Measurements from ENCODE around the gene MAPK9.

Gene MAPK9

DNA sequence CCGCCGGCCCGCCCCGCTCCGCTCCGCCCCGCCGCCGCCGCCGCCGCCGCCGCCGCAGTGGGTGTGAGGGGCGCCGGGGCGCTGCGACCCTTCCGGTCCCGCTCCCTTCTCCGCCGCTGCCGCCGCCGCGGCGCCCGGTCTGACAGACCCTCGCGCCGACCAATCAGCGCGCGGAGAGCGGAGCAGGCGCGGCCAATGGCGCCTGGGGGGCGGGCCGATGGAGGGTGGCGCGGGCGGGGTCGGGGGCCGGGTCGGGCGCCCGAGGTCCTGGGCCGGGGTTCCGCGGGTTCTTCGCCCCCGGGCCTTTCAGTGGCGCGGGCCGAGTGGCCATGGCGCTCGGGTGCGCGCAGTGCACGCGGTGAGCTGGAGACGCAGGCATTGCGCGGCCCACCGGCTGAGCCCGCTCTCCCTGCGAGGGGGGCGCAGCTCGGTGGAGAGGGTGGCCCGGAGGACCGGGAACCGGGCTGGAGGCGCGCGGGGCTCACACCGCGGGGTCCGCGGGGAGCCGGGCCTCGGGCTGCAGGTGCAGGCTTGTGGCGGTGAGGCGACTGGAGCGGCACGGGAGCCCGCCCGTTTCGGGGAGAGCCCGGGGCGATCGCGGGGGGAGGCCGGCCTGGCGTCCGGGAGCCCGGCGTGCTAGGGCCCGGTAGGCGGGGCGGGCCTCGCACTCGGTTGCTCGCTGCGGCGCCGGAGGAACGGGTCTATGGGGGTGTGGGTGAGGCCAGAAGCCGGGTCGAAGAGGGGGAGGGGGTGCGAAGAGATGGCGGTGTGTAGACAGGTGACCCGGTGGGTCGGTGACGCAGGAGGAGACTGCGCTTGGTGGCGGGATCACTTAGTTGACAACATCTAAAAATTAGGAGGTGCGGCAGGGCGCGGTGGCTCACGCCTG, at the start of gene MAPK9:
Gene MAPK9, minus strand, starts transcription at position 141 of the 889 bp plus-strand sequence. CDS start 11,522 bp downstream, outside the sequence.
- DNase-seq (ENCODE audit: low spot score), result peak; percentile 98

DNA sequence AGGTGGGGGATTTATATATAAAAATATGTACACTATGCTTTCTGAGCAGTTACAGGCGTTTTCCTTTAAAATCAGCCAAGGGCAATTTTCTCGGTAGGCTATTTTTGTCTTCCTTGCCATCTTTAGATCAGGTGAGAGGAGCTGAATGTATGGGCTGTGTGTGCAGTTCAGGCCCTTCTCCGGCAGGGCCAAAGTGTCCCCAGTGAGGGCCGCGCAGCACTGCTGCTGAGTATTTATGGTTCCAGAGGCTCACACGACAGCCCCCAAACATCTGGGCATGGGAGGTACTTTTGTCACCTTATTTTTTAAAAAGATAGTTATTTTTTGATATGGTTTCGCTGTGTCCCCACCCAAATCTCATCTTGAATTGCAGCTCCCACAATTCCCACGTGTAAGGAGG, 49.7 kb upstream of the MAPK9 start:
- DNase-seq (ENCODE audit: low spot score), result no peak

DNA sequence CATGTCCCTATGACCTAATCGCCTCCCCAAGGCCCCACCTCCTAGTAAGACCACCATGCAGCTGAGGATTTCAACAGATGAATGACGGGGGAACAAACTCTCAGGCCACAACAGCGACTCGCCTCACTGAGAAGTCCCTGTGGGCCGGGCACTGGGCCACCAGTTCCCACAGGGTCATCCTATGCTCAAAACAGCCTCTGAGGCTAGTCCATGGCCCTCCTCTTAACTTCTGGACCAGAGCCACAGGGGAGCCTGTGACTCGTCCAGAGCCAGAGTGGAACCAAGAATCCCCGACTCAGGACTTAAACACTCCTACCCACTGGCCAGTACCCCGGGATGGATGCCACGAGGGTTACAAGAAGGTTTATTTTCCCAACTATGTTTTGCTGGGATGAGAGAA, 49.0 kb upstream of the MAPK9 start:
- no peak for DNase-seq (ENCODE audit: low spot score)

DNA sequence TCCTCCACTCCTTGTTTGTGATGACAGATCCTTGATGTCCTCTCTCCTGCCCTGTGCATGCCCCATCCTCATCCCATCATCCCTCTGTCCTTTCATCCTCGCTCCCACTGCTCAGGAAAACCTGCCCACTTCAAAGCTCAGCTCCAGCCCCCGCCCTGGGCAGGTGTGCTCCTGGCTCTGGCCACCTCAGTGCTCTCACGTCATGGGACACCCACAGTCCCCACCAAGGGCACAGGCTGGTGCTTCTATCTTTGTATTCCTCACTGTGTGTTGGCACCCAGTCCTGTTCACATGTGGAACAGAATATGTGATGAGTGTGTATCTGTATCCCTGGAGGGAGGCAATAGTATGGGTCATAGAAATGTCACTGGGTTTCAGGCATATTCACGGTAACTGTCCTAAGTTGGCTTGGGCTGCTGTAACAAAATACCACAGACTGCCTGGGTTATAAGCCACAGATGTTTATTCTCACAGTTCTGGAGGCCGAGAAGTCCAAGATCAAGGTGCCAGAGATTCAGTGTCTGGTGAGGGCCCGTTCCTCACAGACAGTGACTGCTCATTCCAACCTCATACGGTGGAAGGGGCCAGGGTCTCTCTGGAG, 47.8 kb upstream of the MAPK9 start:
- DNase-seq (ENCODE audit: low spot score), result no peak

DNA sequence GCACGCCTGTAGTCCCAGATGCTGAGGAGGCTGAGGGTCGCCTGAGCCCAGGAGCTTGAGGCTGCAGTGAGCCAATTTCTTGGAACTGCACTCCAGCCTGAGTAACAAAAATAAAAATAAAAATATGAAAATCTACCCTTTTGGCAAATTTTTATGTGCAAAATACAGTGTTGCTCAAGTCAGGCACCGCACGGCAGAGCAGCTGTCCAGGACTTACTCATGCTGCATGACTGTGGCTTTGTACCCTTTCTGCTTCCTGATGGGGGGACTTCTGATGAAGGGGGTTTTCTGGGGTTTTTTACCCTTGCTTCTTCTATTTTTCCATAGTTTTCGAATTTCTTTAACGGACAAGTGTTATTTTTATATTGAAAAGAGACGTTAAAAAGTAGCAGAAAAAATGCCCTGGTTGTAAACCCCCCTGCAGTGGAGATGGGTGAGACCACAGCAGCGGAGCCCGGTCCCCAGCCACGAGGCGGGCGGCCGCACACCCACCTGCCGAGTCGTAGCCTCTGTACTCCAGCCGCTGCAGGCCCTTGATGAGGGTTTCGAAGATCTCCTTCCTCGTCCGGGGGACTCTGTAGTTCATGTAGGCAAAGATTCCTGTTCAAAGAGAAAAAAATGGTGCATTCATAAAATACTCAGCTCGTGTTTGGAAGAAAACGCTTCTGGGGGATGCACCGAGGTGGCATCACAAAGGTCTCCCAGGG, 46.3 kb upstream of the MAPK9 start:
- no peak for DNase-seq (ENCODE audit: low spot score)

DNA sequence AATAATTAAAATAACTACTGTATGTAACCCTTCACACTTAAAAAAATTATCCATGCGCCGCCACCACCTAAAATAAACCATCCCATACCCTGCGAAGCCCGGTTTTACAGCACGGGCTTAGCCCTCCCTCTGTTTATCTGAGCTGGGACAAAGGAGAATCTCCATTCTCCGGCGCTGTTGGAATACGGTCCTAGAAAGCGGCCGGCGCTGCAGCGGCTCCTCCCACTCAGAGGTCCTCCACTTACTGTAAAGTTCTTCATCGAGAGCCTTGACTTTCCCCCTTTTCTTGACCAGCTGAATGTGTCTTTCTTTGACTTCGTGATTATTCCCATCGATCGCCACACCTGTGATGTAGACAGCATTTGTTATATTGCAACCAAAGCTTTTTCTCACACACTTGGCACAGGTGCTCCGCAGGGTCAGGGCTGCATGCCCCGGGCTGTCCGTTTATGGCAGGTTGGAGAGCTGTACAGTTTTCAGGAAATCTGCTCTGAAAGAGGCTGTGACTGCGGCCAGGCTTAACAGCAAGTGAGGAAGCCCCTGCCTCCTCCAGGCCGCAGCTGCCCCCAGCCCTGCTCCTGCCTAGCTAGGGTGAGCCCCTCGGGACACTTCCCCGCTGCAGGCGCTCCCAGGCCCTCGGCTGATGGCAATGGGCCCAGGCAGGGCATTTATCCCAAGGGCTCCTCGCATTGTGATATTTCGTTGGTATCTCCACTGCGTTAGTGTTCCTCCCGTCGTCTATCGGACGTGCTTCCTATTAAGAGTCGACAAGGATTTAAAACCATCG, 44.5 kb upstream of the MAPK9 start:
- no peak for DNase-seq (ENCODE audit: low spot score)

DNA sequence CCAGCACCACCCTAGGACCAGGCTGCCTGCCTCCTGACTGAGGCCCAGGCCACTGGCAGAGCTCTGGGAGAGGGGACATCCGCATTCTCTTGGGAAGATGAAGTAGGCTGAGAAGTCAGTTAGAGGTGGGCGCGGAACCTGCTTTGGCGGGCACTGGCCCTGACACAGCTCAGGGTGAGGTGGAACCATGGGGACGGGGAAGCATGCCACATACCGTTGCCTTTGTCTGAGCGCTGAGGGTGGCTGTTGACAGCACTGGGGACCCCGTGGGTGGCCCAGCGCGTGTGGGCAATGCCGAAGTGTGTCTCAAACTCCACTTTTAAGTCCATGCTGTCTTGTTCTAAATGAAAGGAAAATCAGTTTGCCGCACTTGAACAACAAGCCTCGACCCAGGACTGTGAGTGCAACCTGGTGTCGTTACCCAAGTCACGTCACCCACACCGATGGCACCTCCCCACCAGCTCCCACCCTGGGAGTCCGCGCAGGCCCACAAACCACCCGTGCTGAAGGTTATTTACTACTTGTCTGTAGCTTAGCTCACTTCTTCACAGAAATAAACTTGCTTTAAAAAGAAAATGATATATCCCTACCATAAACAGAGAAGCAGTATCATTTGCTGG, 43.8 kb upstream of the MAPK9 start:
- no peak for DNase-seq (ENCODE audit: low spot score)

DNA sequence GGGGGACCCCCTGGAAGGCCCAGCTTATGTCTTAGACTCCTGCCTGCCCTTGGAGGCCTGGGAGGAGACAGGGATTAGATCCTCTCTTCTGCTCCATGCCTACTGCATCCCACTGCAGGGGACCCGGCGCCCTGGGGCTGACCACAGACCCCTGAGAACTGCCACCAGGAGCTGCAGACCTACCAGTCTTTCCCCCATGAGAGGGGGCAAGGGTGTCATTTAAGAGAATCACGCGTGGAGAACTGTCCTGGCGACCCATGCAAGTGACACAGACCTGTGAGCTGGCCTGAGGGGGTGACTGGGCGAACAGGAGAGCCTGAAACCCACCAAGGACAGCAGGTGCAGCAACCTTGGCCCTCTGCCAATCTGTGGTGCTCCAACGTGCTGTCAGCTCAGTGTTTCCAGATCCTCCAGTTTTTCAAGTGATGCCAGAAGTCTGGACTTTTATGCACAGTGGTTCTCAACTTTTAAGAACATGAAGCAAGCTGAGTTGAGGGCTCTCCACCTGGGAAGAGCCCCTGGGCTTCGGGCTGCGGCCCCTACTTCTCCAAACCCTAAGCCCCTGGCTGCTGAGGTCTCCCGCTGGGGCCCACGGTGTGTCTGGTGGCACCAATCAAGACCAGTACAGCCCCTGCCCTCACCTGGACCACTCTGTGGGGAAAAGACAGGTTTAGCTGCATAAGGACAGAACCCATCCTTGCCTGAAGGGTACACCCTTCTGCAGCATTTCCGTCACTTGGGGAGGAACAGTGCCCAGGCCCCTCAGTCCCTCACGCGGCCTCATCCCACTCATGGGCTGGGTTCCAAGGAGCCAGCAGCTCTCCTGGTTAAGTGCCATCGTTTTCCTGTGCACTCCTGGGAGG, 43.1 kb upstream of the MAPK9 start:
- no peak for DNase-seq (ENCODE audit: low spot score)

DNA sequence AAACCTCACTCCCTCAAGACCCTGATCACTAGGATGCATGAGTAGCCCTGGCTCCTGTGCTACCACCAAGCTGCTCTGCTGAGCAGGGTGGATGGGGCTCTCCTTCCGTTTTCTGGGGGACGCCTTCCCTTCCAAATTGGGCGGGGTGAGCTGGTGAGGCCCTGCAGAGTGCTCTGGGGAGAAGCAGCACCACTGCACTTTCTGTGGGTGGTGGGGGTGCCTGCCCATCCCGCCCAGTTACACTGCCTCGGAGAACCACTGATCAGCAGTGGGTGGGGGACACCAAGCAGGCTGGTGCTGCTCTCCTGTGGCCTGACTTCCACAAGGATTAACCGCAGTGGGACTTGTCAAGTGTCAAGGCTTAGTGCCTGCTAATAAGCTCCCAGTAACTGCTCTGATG, 42.3 kb upstream of the MAPK9 start:
- DNase-seq (ENCODE audit: low spot score), result no peak

DNA sequence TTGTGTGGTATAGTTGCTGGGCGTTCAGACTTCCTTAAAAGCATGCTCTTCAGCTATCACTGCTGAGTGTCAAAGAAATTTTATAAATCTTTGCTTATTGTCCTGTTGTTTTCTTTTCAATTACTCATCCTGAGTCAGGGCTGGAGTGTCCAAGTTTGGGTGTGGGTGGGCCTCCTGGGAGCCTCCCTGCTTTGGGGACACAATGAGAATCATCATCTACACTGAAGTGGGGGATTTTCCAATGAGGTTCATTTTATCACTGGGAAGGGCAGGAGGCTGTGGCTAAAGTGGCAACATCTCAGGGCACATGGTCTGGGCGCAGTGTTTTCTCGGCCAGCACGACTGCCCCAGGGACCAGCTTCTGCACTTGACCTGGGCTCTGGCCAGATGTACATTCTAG, 41.8 kb upstream of the MAPK9 start:
- DNase-seq (ENCODE audit: low spot score), result no peak

DNA sequence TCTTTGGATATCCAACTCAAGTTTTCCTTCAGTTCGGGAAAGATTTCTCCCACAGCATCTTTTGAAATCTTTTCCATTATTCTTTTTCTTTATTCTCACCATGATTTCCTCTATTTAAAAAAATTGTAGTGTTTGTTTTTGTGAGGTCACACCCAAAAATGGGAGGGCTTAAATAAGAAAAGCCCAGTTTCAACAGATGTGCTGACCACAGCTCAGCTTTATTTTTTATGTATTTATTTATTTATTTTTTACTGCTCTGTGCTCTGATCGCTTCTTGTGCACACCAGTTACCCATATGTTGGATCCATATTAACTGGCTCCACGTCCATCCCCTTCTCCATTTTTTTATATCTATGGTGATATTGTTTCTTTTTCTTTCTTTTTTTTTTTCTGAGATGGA, 41.0 kb upstream of the MAPK9 start:
- DNase-seq (ENCODE audit: low spot score), result no peak

DNA sequence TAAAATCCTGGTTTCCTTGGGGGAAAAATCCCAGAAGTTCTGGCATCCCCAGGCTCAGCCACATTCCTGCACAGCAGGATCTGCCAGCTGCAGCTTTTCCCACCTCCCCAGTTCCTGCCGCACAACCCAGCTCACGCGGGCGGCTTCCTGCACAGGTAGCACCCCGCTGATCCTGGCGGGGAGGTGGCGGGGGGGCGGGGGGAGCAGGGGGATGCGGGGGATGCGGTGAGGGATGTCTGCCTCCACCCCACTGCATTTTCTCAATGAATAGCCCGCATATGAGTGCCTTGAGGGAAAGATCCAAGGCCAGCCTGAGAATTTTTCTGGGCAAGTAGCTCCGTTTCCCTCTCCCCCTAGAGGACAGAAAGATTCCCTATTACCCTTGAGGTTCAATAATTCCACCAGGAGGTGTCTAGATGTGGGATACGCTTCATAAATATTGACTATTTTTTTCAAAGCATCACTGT, 40.2 kb upstream of the MAPK9 start:
- no peak for DNase-seq (ENCODE audit: low spot score)

DNA sequence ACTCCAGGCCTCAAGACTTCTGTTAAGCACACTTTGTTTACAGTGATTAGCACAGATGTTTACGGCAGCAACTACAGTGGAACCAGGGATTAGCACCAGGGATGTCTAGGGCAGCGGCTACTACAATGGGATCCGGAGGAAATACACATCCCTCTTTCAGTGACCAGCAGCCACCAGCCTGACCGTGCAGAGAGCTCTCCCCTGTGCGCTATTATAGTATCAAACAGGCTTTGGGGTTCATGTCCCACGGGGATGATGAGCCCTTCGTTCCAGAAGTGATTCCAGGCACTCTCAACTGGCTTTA, 39.7 kb upstream of the MAPK9 start:
- DNase-seq (ENCODE audit: low spot score), result no peak

DNA sequence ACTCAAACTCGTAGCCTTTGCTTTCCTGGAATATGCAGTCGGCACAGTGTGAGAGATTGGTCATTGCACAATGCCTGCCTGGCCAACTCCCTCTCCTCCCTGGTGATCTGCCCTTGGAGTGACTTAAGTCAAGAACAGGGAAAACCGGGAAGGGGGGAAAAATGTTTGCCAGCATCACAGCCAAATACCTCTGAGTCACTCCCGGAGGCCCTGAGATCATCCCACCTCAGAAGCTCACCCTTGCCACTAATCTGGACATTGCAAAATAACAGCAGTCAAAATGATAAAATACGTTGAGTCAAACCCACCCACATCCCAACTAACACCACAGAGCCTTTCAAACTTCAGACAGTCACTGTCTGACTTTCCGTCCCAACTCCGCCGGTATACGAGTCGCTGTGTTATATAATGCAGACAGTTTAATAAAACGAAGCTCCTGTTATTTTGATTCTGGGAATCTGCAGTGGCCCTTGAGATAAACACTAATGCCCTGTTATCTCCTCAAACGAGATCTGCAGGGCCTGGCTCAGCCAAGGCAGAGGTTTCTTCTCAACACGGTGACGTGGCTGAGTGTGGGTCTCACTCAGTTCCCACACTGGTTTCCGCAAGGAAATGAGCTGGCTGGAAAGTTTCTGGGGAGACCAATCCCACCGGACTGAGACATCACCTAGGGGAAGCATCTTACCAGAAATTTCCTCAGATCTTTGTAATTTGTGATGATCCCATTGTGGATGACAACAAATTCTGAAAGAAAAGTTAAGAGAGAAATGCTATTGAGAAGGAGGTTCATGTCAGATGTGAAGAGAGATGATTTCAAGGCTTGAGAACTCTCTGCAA, 39.1 kb upstream of the MAPK9 start:
- DNase-seq (ENCODE audit: low spot score), result no peak

DNA sequence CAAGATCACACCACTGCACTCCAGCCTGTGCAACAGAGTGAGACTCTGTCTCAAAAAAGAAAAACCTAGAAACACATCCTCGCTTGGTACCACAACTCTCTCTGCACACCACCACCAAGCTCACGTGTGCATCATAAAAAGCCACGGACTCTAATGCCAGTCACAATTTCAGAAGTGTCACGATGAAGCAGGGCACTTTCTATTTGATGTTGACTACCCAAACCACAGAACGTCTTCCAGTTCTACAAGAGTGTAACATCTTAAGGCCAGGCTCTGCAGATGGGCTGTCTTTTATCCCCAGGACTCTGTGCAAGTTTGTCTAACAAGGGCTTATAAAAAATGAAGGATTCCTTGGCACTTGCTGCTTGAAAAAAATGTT, 38.4 kb upstream of the MAPK9 start:
- no peak for DNase-seq (ENCODE audit: low spot score)

DNA sequence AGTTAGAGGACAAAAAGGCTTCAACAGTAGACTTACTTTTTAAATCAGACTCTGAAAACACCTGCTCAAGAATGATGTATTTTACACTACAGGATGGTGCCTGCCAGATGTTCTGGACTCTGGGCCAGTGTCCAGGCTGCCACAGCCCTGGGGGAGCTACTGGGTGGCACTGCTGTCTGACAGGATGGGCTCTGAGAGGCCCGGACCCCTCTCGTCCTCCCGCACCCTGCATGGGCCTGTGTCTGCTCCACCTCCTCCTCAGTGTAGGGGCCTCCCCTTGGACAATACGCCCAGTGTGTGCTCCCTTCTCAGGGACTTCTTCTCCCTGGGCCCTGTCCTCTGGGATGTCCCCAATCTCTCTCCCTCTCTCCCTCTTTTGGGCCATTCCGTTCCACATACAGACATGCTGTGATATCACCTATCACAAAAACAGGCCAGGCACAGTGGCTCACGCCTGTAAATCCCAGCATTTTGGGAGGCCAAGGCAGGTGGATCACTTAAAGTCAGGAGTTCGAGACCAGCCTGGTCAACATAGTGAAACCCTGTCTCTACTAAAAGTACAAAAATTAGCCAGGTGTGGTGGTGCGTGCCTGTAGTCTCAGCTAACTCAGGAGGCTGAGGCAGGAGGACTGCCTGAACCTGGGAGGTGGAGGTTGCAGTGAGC, 37.9 kb upstream of the MAPK9 start:
- DNase-seq (ENCODE audit: low spot score), result no peak

DNA sequence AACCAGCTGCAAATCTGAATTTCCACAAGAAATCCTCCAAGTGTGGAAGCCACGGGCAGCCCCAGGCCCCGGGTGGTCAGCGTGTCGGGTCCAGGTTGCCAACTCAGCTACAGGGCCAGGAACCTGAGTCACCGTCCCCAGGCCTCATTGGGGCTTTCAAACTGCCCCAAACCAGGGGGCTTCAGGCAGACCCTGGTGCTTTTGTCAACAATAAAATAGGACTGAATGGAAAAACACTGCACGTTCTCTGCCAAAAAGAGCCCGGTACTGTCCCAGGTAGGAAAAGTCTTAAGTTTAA, 37.2 kb upstream of the MAPK9 start:
- DNase-seq (ENCODE audit: low spot score), result no peak

DNA sequence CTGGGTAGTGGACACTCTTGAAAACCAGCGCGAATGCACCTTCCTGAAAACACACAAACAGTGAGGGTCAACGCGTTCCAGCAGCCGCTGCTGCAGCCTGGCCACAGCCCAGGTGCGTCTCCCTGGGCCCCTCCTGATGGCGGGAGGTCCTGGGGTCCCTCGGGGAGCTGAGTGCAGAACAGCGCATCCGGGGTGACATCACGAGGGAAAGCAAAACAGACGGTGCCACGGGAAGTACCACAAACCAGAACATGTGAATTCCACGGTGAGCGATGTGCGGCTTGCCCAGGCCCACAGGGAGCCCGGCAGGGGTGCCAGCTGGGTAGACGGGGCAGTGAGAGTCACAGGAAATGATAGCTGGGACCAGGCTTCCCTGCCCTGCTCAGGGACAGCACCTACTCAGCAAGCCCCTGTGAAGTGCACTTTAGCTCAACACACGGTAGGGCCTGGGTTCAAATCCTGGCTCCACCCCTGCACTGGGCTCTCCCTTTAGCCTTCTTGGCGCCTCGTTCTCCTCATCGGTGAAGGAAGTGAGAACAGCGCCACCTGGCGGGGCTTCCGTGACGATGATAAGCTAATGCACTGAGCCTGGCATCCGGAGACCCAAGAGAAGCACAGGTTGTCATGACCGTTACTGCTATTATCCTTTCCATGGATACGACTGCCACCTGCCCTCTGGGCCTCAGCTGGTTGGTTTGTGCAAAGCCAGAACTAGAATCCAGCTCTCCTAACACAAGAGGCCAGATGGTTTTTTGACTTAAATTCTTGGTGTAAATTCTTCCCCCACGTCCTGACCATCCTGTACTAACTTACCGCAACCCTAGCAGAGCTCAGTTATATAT, 36.6 kb upstream of the MAPK9 start:
- peak; percentile 85 for DNase-seq (ENCODE audit: low spot score)

Measured in D341Med (cell line).